T47D (cell line): ENCODE results near the gene BST2.
A peak's percentile ranks its signal among the peaks of the same experiment; 100 is the strongest.

Experiments used
- DNase-seq, 2 experiments: peaks; one replicate each; pipeline versions ENCODE4 v3.0.0 to v3.0.0-alpha.2; 2011 to 2012; ENCODE audit warnings: low read depth in 1 of 2, low spot score in 1 of 2
- JUND ChIP-seq: IDR thresholded peaks from 2 replicates; pipeline ENCODE4 v1.6.1; 2012; ENCODE audit warnings: low read depth
- in situ Hi-C: cut with HindIII; loops from 2 replicates; pipeline ENCODE4 v1.10.0; 2016; ENCODE audit warnings: low sequenced_read_pairs, low pct_unique_long_range_greater_than_20kb

BST2 gene

GRCh38 chr19:17411801-17412200 is 6.4 kb upstream of the BST2 start:
- in situ Hi-C loops = no loop called here
- TF ChIP-seq JUND = no peak
- no peak for DNase-seq

GRCh38 chr19:17409990-17410389 is 4.6 kb upstream of the BST2 start:
- DNase-seq = no peak
- no peak for TF ChIP-seq JUND
- in situ Hi-C loops = no loop called here

GRCh38 chr19:17406887-17407196 is 1.4 kb upstream of the BST2 start:
- no peak for DNase-seq
- in situ Hi-C loops = no loop called here
- TF ChIP-seq JUND = no peak

- no peak for TF ChIP-seq JUND
- DNase-seq = no peak
- in situ Hi-C loops = no loop called here
Observed at GRCh38 chr19:17406046-17406886, 836 bp upstream of the BST2 start.

GRCh38 chr19:17404621-17405249 is 695 bp downstream of the BST2 start:
- DNase-seq = no peak
- no peak for TF ChIP-seq JUND
- in situ Hi-C loops = no loop called here

- no peak for TF ChIP-seq JUND
- in situ Hi-C loops = no loop called here
Observed at GRCh38 chr19:17404015-17404414, 1.4 kb downstream of the BST2 start.

GRCh38 chr19:17402982-17403855 is 2.2 kb downstream of the BST2 start:
- in situ Hi-C loops = no loop called here
- peak; percentile 46 to 66 for DNase-seq
- no peak for TF ChIP-seq JUND

More at GRCh38 chr19:17404015-17404414, 1.4 kb downstream of the BST2 start:
- DNase-seq = no peak

GRCh38 chr19:17401628-17402027 is 3.8 kb downstream of the BST2 start:
- no peak for TF ChIP-seq JUND
- no peak for DNase-seq
- in situ Hi-C loops = no loop called here

GRCh38 chr19:17398902-17399527 is 6.4 kb downstream of the BST2 start:
- DNase-seq = no peak
- in situ Hi-C loops = no loop called here
- TF ChIP-seq JUND = no peak

- TF ChIP-seq JUND = no peak
- in situ Hi-C loops = no loop called here
- peak; percentile 80 to 82 for DNase-seq
Observed at GRCh38 chr19:17394891-17395415, 10.5 kb downstream of the BST2 start.

- in situ Hi-C loops = no loop called here
- no peak for TF ChIP-seq JUND
- no peak for DNase-seq
Observed at GRCh38 chr19:17393914-17394313, 11.5 kb downstream of the BST2 start, which contains the start of gene CCDC194. Gene CCDC194 (minus strand): TSS chr19:17394196. CDS start chr19:17394158, 38 bp downstream.

GRCh38 chr19:17393002-17393401 is 12.4 kb downstream of the BST2 start:
- peak in 1 of 2 experiments; percentile 24 for DNase-seq
- no peak for TF ChIP-seq JUND
- in situ Hi-C loops = no loop called here
